A549 (cell line): Measurements from ENCODE around the gene LMF1. TPM values are rescaled to one million over a fixed set of nuclear protein-coding genes. Genes with fewer than 3 reads are reported as not detected.

Source experiments
- ATAC-seq, 2 experiments: fragments of 200-7000 bp in 1 of 2; fragments of >200 bp in 1 of 2; cut with Nextera tagmentation in 1 of 2; cut with Tn5 transposase in 1 of 2; 3 replicates each; pipeline versions ENCODE4 v1.8.0 to v1.9.1; 2018 to 2020; ENCODE audit warnings: mild to moderate bottlenecking in 1 of 2, moderate library complexity in 1 of 2
- CTCF ChIA-PET: fragments of 300-600 bp; sonication (Branson Sonifier 250); formaldehyde crosslinking; extraction: SDS; loops from one replicate; lab custom pipeline; 2021; ENCODE audit warnings: antibody characterized with exemption, inconsistent platforms; lab: Yijun Ruan, JAX
- POLR2A ChIA-PET: fragments of 350-600 bp; formaldehyde crosslinking; extraction: SDS; loops from one replicate; lab custom pipeline; 2021; ENCODE audit warnings: antibody characterized with exemption, inconsistent platforms; lab: Yijun Ruan, JAX
- DNase-seq, 2 experiments: peaks; one replicate each; pipeline versions ENCODE4 v3.0.0 to v3.0.0-alpha.2; 2011 to 2016; ENCODE audit warnings: low read depth in 1 of 2, low spot score in 1 of 2
- FAIRE-seq: peaks from 2 replicates; lab custom pipeline; 2011; peaks lifted over from hg19 to GRCh38; lab: Jason Lieb, UNC
- H3K27ac ChIP-seq, 2 experiments: fragments of >200 bp; sonication (Bioruptor Twin); formaldehyde crosslinking; 3 replicates each; pipeline ENCODE4 v1.5.1; 2016 to 2017
- H3K4me1 ChIP-seq: fragments of >200 bp; sonication (Bioruptor Twin); formaldehyde crosslinking; 3 replicates; pipeline ENCODE4 v1.6.1; 2016
- H3K4me2 ChIP-seq: fragments of >200 bp; sonication (Bioruptor Twin); formaldehyde crosslinking; 3 replicates; pipeline ENCODE4 v1.6.1; 2016
- H3K4me3 ChIP-seq: fragments of >200 bp; sonication (Bioruptor Twin); formaldehyde crosslinking; 3 replicates; pipeline ENCODE4 v1.5.1; 2016
- H3K9me3 ChIP-seq: fragments of >200 bp; sonication (Bioruptor Twin); formaldehyde crosslinking; 3 replicates; pipeline ENCODE4 v1.6.1; 2016
- BHLHE40 ChIP-seq: IDR thresholded peaks from 2 replicates; pipeline ENCODE4 v1.6.1; 2012; ENCODE audit warnings: low read depth, low read length, inconsistent platforms
- CBX8 ChIP-seq: fragments of 200-600 bp; sonication (generic); IDR thresholded peaks from 2 replicates; pipeline ENCODE4 v1.6.1; 2016
- CHD4 ChIP-seq: fragments of 200-600 bp; sonication (generic); IDR thresholded peaks from 2 replicates; pipeline ENCODE4 v1.6.1; 2016; ENCODE audit warnings: antibody characterized with exemption, mild to moderate bottlenecking, borderline replicate concordance
- EHF ChIP-seq: fragments of 250-450 bp; sonication (Bioruptor Pico); IDR thresholded peaks from 2 replicates; pipeline ENCODE4 v1.5.0; 2020; ENCODE audit warnings: mild to moderate bottlenecking
- ESRRA ChIP-seq: fragments of 150-350 bp; IDR thresholded peaks from 2 replicates; pipeline ENCODE4 v1.6.1; 2014; ENCODE audit warnings: mild to moderate bottlenecking, low read length, borderline replicate concordance
- FOSB ChIP-seq: fragments of 250-450 bp; sonication (Bioruptor Pico); IDR thresholded peaks from 2 replicates; pipeline ENCODE4 v1.5.0; 2020; ENCODE audit warnings: mild to moderate bottlenecking, moderate library complexity
- GATA3 ChIP-seq: IDR thresholded peaks from 2 replicates; pipeline ENCODE4 v1.6.1; 2012; ENCODE audit warnings: borderline replicate concordance
- HDAC2 ChIP-seq: fragments of 200-600 bp; sonication (generic); IDR thresholded peaks from 2 replicates; pipeline ENCODE4 v1.6.1; 2016
- HOXB13 ChIP-seq: fragments of 250-450 bp; sonication (Bioruptor Pico); IDR thresholded peaks from 2 replicates; pipeline ENCODE4 v1.5.0; 2020; ENCODE audit warnings: low read depth, mild to moderate bottlenecking, moderate library complexity
- KDM5A ChIP-seq: fragments of 200-600 bp; sonication (generic); IDR thresholded peaks from 2 replicates; pipeline ENCODE4 v1.6.1; 2016; ENCODE audit warnings: antibody characterized with exemption, mild to moderate bottlenecking
- MAFK ChIP-seq: fragments of 450-650 bp; IDR thresholded peaks from 2 replicates; pipeline ENCODE4 v1.6.1; 2014; ENCODE audit not compliant: partially characterized antibody
- NR3C1 ChIP-seq: fragments of >200 bp; sonication (Bioruptor Twin); formaldehyde crosslinking; IDR thresholded peaks from 3 replicates; pipeline ENCODE4 v1.6.1; 2017
- PHF8 ChIP-seq: fragments of 200-600 bp; sonication (generic); IDR thresholded peaks from 2 replicates; pipeline ENCODE4 v1.6.1; 2016; ENCODE audit warnings: low read depth, mild to moderate bottlenecking, antibody characterized with exemption, moderate library complexity, borderline replicate concordance
- RAD21 ChIP-seq, 2 experiments: fragments of >200 bp in 1 of 2; sonication (Bioruptor Twin) in 1 of 2; formaldehyde crosslinking in 1 of 2; IDR thresholded peaks in 1 of 2; conservative IDR thresholded peaks in 1 of 2; 2 replicates in 1 of 2; 3 replicates in 1 of 2; pipeline ENCODE4 v1.6.1; 2012 to 2018; ENCODE audit warnings: inconsistent platforms in 1 of 2
- RFX5 ChIP-seq: fragments of 450-650 bp; IDR thresholded peaks from 2 replicates; pipeline ENCODE4 v1.7.1; 2014; ENCODE audit warnings: antibody characterized with exemption, mild to moderate bottlenecking, moderate library complexity
- SMC3 ChIP-seq: fragments of >200 bp; sonication (Bioruptor Twin); formaldehyde crosslinking; IDR thresholded peaks from 3 replicates; pipeline ENCODE4 v1.6.1; 2018; ENCODE audit warnings: inconsistent platforms
- SREBF2 ChIP-seq: fragments of 450-650 bp; IDR thresholded peaks from 2 replicates; pipeline ENCODE4 v1.6.1; 2014; ENCODE audit warnings: mild to moderate bottlenecking, moderate library complexity
- TFCP2L1 ChIP-seq: fragments of 250-450 bp; sonication (Bioruptor Pico); IDR thresholded peaks from 2 replicates; pipeline ENCODE4 v1.5.0; 2021; ENCODE audit warnings: mild to moderate bottlenecking
- ZFP36 ChIP-seq: fragments of 450-650 bp; IDR thresholded peaks from 2 replicates; pipeline ENCODE4 v1.6.1; 2014; ENCODE audit warnings: borderline replicate concordance; ENCODE audit not compliant: partially characterized antibody
- ZNF302 ChIP-seq: fragments of 250-450 bp; sonication (Bioruptor Pico); IDR thresholded peaks from 2 replicates; pipeline ENCODE4 v1.9.0; 2021; ENCODE audit warnings: inconsistent platforms, mild to moderate bottlenecking, moderate library complexity
- WGBS: methylation state at CpG from one replicate; pipeline ENCODE4 v1.1.6; 2017; ENCODE audit errors: missing lambda C conversion rate; 5-methylcytosine and 5-hydroxymethylcytosine counted together
- polyA plus RNA-seq, 4 experiments: library from polyadenylated mRNA; depleted of rRNA in 3 of 4; stranded (reverse); fragments of >200 nt; fragmentation: RNase III in 1 of 4; extraction: RNeasy Plus Mini Kit Qiagen cat#74134 plus additional on column Dnase treatment in 1 of 4; gene quantifications; 2 replicates in 3 of 4; 3 replicates in 1 of 4; pipeline ENCODE4 v1.2.3, GENCODE V29; 2011 to 2017
- TF ChIP-seq, protein P1 (sequence below): IDR thresholded peaks from 2 replicates; pipeline ENCODE4 v1.6.1; 2012; ENCODE audit warnings: low read depth, borderline replicate concordance
- TF ChIP-seq, protein P2 (sequence below): fragments of 250-450 bp; sonication (Bioruptor Pico); IDR thresholded peaks from 2 replicates; pipeline ENCODE4 v1.5.0; 2020; ENCODE audit warnings: low read depth, mild to moderate bottlenecking, moderate library complexity
- TF ChIP-seq, protein P3 (sequence below): fragments of 450-650 bp; IDR thresholded peaks from 2 replicates; pipeline ENCODE4 v1.6.1; 2014; ENCODE audit warnings: antibody characterized with exemption
- TF ChIP-seq, protein P4 (sequence below): fragments of >200 bp; sonication (Bioruptor Twin); formaldehyde crosslinking; IDR thresholded peaks from 3 replicates; pipeline ENCODE4 v1.5.1; 2016

LMF1 gene
- polyA plus RNA-seq, 2 of the 4 experiments (the other 2 are of a cell fraction): 8.8 to 10.9 TPM

DNA sequence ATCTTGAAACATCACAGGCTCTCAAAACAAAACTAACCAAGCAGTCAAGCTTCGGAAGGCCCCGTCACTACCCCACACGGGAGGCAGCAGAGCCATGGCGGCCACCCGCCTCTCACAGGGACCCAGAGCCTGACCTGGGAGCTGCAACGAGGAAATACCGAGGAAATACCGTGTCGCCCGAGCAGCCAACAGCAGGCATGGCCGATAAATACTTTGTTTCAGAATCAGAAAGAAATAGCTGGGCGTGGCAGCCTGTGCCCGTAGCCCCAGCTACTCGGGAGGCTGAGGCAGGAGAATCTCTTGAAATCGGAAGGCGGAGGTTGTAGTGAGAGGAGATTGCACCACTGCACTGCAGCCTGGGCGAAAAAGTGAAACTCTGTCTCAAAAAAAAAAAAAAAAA lies 6.9 kb downstream of the LMF1 start (continued):
- TF ChIP-seq, protein P1, sequence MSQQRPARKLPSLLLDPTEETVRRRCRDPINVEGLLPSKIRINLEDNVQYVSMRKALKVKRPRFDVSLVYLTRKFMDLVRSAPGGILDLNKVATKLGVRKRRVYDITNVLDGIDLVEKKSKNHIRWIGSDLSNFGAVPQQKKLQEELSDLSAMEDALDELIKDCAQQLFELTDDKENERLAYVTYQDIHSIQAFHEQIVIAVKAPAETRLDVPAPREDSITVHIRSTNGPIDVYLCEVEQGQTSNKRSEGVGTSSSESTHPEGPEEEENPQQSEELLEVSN: no peak
- TF ChIP-seq HDAC2 (no peak), HOXB13 (CRISPR knock-in tag) (no peak)
- TF ChIP-seq, all 56 proteins: peak for 0

GRCh38 chr16:962901-963814 lies 7.6 kb downstream of the LMF1 start:
- Histone ChIP-seq H3K4me2 (no peak overlapping the region), H3K27ac (no peak overlapping the region), H3K4me3 (no peak overlapping the region), H3K9me3 (peaks cover 16% of the 10 kb centered on the region), H3K4me1 (no peaks in the 10 kb centered on the region)
- FAIRE-seq (no peak), DNase-seq (no peak), ATAC-seq (no peak; a peak in 1 of 6 replicates)
- POLR2A ChIA-PET: interaction anchor here (0.7 kb wide), 1 partner anchor 24 kb away, joined by 8 read pairs; no protein-coding TSS in a partner anchor
- TF ChIP-seq FOSB (CRISPR knock-in tag) (no peak), BHLHE40 (no peak), GATA3 (no peak), MAFK (no peak), RFX5 (no peak), SREBF2 (no peak), RAD21 (conservative IDR thresholded peaks at IDR 0.05 in 1 of 2, IDR thresholded peaks at IDR 0.05 in 1 of 2) (no peak)
- TF ChIP-seq, protein P2, sequence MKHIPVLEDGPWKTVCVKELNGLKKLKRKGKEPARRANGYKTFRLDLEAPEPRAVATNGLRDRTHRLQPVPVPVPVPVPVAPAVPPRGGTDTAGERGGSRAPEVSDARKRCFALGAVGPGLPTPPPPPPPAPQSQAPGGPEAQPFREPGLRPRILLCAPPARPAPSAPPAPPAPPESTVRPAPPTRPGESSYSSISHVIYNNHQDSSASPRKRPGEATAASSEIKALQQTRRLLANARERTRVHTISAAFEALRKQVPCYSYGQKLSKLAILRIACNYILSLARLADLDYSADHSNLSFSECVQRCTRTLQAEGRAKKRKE (CRISPR knock-in tag): no peak
- 93% methylated on average over 23 of the region's 23 CpGs for WGBS
- CTCF ChIA-PET: interaction anchor here (0.7 kb wide), 1 partner anchor 91 kb away, joined by 3 read pairs; no protein-coding TSS in a partner anchor

GRCh38 chr16:962366-962765 lies 8.4 kb downstream of the LMF1 start:
- Histone ChIP-seq H3K9me3 (peaks cover 16% of the 10 kb centered on the region), H3K4me1 (no peaks in the 10 kb centered on the region), H3K4me2 (no peak overlapping the region), H3K27ac (no peak overlapping the region), H3K4me3 (no peak overlapping the region)
- CTCF ChIA-PET: interaction anchor here (0.7 kb wide), 1 partner anchor 90 kb away, joined by 3 read pairs; no protein-coding TSS in a partner anchor
- ATAC-seq (no peak), FAIRE-seq (no peak)
- POLR2A ChIA-PET: no interaction called here
- 91% methylated on average over 22 of the region's 22 CpGs for WGBS
- TF ChIP-seq EHF (CRISPR knock-in tag) (no peak), ZFP36 (no peak), SMC3 (no peak), HDAC2 (no peak), CBX8 (no peak), CHD4 (no peak), FOSB (CRISPR knock-in tag) (no peak), TFCP2L1 (no peak), KDM5A (no peak), ESRRA (no peak), PHF8 (no peak), NR3C1 (no peak), ZNF302 (CRISPR knock-in tag) (no peak)
- TF ChIP-seq, protein P3, sequence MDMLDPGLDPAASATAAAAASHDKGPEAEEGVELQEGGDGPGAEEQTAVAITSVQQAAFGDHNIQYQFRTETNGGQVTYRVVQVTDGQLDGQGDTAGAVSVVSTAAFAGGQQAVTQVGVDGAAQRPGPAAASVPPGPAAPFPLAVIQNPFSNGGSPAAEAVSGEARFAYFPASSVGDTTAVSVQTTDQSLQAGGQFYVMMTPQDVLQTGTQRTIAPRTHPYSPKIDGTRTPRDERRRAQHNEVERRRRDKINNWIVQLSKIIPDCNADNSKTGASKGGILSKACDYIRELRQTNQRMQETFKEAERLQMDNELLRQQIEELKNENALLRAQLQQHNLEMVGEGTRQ: no peak
- TF ChIP-seq, protein P1: no peak
- TF ChIP-seq, protein P4, sequence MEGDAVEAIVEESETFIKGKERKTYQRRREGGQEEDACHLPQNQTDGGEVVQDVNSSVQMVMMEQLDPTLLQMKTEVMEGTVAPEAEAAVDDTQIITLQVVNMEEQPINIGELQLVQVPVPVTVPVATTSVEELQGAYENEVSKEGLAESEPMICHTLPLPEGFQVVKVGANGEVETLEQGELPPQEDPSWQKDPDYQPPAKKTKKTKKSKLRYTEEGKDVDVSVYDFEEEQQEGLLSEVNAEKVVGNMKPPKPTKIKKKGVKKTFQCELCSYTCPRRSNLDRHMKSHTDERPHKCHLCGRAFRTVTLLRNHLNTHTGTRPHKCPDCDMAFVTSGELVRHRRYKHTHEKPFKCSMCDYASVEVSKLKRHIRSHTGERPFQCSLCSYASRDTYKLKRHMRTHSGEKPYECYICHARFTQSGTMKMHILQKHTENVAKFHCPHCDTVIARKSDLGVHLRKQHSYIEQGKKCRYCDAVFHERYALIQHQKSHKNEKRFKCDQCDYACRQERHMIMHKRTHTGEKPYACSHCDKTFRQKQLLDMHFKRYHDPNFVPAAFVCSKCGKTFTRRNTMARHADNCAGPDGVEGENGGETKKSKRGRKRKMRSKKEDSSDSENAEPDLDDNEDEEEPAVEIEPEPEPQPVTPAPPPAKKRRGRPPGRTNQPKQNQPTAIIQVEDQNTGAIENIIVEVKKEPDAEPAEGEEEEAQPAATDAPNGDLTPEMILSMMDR: no peak
- TF ChIP-seq, all 56 proteins: peak for 0
- no peak for DNase-seq
